PFSK-1 (cell line): ENCODE results near the gene ZNF628.

Experiments used
- FOXP2 ChIP-seq: optimal IDR thresholded peaks from 2 replicates; pipeline ENCODE3; 2011; ENCODE audit warnings: borderline replicate concordance, control low read depth, inconsistent platforms; ENCODE audit not compliant: insufficient read depth; ENCODE audit errors: extremely low read length, extremely low read depth
- POLR2AphosphoS5 ChIP-seq: IDR thresholded peaks from 2 replicates; pipeline ENCODE4 v1.6.1; 2012; ENCODE audit warnings: low read depth, mild to moderate bottlenecking, control low read depth, low read length, moderate library complexity
- SIN3A ChIP-seq: IDR thresholded peaks from 2 replicates; pipeline ENCODE4 v1.6.1; 2012; ENCODE audit warnings: mild to moderate bottlenecking, low read length, moderate library complexity, borderline replicate concordance; ENCODE audit not compliant: insufficient read depth
- TAF1 ChIP-seq: IDR thresholded peaks from 2 replicates; pipeline ENCODE4 v1.6.1; 2012; ENCODE audit warnings: low read length, control low read depth, borderline replicate concordance; ENCODE audit not compliant: insufficient read depth
- TF ChIP-seq, protein P1 (sequence below), 2 experiments: IDR thresholded peaks; 2 replicates each; pipeline versions ENCODE4 v1.6.1 to v1.8.0; 2011 to 2012; ENCODE audit warnings: low read depth in 2 of 2, low read length in 2 of 2, control low read depth in 1 of 2, inconsistent platforms in 1 of 2, mild to moderate bottlenecking in 1 of 2, moderate library complexity in 1 of 2; ENCODE audit not compliant: insufficient read depth in 1 of 2

ZNF628 gene

DNA sequence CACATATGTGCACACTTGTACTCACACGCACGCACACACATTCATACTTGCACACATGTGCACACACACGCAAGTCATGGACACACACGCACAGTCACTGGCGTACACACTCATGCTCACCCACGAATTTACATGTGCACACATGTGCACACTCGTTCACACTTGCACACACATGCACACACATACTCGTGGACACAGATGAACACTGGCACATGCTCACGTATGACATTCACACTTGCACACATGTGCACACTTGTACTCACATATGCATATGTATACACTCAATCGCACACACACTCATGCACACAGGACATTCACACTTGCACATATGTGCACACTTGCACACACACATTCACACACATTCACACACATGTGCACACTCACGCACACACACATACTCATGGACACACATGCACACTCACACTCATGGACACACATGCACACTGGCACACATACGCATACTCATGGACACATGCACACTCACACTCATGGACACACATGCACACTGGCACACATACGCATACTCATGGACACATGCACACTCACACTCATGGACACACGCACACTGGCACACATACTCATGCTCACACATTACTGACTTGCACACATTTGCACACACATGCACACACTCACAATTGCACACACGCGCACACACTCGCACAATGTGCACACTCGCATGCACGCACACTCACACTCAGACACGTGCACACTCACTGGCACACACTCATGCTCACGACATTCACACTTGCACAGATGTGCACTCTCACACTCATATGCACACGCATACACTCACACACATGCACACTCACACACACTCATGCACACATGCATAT is 51.0 kb downstream of the ZNF628 start:
- TF ChIP-seq, protein P1, sequence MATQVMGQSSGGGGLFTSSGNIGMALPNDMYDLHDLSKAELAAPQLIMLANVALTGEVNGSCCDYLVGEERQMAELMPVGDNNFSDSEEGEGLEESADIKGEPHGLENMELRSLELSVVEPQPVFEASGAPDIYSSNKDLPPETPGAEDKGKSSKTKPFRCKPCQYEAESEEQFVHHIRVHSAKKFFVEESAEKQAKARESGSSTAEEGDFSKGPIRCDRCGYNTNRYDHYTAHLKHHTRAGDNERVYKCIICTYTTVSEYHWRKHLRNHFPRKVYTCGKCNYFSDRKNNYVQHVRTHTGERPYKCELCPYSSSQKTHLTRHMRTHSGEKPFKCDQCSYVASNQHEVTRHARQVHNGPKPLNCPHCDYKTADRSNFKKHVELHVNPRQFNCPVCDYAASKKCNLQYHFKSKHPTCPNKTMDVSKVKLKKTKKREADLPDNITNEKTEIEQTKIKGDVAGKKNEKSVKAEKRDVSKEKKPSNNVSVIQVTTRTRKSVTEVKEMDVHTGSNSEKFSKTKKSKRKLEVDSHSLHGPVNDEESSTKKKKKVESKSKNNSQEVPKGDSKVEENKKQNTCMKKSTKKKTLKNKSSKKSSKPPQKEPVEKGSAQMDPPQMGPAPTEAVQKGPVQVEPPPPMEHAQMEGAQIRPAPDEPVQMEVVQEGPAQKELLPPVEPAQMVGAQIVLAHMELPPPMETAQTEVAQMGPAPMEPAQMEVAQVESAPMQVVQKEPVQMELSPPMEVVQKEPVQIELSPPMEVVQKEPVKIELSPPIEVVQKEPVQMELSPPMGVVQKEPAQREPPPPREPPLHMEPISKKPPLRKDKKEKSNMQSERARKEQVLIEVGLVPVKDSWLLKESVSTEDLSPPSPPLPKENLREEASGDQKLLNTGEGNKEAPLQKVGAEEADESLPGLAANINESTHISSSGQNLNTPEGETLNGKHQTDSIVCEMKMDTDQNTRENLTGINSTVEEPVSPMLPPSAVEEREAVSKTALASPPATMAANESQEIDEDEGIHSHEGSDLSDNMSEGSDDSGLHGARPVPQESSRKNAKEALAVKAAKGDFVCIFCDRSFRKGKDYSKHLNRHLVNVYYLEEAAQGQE (IDR thresholded peaks at IDR 0.05; ENCODE audit: insufficient read depth in 1 of 2, low read depth in 2 of 2, low read length in 2 of 2): no peak
- TF ChIP-seq TAF1: no peak

DNA sequence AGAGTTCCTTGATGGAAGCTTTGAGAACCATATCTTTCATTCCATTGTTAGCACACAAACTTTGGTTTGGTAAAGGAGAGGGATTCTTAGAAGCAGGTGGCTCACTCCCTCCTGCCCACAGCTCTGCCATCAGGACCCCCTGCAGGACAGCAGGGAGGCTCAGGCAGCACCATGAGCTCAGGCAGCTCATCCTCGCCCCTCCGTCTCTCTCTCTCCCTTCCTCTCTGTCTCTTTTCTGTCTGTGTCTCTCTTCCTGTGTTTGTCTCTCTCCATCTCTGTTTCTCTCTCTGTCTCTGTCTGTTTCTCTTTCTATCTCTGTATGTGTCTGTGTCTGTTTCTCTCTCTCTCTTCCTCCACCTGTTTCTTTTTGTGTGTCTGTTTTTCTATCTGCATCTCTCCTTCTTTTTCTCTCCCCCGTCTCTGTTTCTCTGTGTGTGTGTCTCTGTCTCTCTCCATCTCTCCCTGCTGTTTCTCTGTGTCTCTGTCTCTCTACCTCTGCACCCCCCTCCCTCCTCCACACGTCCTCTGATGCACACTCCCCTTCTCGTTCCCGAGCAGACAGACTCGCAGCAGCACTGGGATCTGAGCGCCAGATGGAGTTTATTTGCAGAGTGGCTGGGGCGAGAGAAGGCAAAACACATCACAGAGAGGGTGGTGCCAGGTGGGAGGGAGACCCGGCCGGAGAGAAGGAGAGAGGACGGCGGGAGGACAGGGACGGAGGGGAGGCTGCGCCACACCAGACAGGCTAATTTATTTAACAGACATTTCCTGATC is 51.8 kb downstream of the ZNF628 start:
- TF ChIP-seq POLR2AphosphoS5 (0 out of 2 replicates have a peak, but pooled peaks have one; percentile 22), FOXP2 (peak; percentile 42), TAF1 (no peak), SIN3A (no peak)
- TF ChIP-seq, protein P1 (IDR thresholded peaks at IDR 0.05; ENCODE audit: insufficient read depth in 1 of 2, low read depth in 2 of 2, low read length in 2 of 2): no peak

DNA sequence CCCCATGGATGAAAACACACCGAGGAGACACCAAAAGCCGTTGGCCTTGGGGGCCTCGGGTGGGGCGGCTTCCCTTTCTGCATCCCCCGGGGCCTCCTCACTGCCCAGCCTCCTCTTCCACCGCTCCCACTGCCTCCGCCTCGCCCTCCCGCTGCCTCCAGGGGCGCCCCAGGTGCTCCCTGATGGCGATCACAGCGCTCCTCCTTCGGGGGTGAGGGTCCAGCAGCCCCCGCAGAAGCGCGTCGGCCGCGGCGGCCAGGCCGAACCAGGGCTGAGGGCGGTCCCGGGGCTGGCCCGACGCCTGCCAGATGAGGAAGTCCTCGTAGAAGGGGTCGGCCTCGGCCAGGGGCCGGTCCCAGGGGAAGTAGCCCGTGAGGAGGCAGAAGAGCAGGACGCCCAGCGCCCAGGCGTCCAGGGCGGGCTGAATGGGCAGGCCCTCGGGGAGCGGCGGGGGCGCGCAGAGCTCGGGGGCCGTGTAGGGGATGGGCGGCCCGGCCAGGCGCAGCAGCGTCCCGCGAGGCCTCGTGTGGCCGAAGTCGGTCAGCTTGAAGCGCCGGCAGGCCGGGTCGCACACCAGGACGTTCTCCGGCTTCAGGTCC is 53.3 kb downstream of the ZNF628 start:
- TF ChIP-seq FOXP2 (no peak), SIN3A (no peak), TAF1 (no peak), POLR2AphosphoS5 (no peak)
- TF ChIP-seq, protein P1 (IDR thresholded peaks at IDR 0.05; ENCODE audit: insufficient read depth in 1 of 2, low read depth in 2 of 2, low read length in 2 of 2): no peak

DNA sequence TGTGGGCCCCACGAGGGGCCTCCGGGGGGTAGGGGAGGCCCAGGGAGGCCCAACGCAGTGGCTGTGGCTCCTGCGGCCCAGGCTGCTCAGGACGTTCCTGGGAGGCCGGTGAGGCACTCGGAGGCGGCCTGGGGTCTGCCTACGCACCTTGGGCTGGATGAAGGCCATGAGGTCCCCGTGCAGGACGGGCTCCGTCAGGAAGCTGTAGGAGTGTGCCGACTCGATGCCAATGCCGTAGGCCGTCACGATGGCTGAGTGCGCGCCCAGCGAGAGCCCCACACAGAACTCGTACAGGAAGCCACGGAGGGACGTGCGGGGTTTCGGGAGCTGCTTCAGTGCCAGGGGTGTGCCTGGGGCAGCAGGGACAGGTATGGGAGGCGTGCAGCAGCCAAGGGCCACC is 54.6 kb downstream of the ZNF628 start:
- TF ChIP-seq POLR2AphosphoS5 (no peak), SIN3A (no peak), FOXP2 (no peak), TAF1 (no peak)
- TF ChIP-seq, protein P1 (IDR thresholded peaks at IDR 0.05; ENCODE audit: insufficient read depth in 1 of 2, low read depth in 2 of 2, low read length in 2 of 2): no peak
